HEK293T (cell line): Measurements from ENCODE around the gene MAP3K9.

Source experiments
- BHLHE40 ChIP-seq: fragments of 450-650 bp; IDR thresholded peaks from 2 replicates; pipeline ENCODE4 v1.6.1; 2016; ENCODE audit warnings: mild to moderate bottlenecking, moderate library complexity, borderline replicate concordance
- FOXM1 ChIP-seq: fragments of 450-650 bp; IDR thresholded peaks from 2 replicates; pipeline ENCODE4 v1.6.1; 2017; ENCODE audit warnings: mild to moderate bottlenecking, borderline replicate concordance
- LEF1 ChIP-seq: fragments of 450-650 bp; IDR thresholded peaks from 2 replicates; pipeline ENCODE4 v1.6.1; 2017; ENCODE audit warnings: mild to moderate bottlenecking, borderline replicate concordance
- SP1 ChIP-seq: fragments of 450-650 bp; IDR thresholded peaks from 2 replicates; pipeline ENCODE4 v1.6.1; 2017
- SUZ12 ChIP-seq: fragments of 450-650 bp; IDR thresholded peaks from 2 replicates; pipeline ENCODE4 v1.6.1; 2016; ENCODE audit warnings: mild to moderate bottlenecking
- ZNF384 ChIP-seq: fragments of 450-650 bp; IDR thresholded peaks from 2 replicates; pipeline ENCODE4 v1.6.1; 2016

DNA sequence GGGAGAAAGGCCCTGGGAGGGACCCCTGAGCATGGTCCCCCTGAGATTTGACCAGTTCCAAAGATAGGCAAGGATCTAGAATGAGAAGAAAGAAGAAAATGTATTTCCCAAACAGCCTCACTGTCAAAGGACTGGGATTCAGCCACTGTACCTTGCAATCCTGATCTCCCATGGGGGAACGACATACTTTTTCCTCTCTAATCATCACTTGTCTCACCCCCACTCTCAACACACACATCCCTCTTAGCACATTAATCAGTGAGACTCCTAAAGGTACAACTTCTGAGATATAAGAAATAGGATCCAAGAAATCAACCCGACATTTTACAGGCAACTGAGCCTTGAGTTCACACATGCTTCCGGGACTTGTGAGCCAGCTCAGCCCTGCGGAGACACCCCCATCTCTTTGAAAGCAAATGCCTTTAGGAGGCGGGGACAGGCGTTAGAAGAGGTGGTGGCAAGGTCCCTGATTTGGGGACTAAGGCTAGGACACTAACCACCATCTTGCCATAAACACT lies 1.4 kb downstream of the MAP3K9 start:
- TF ChIP-seq FOXM1, result no peak
- TF ChIP-seq SUZ12, result no peak
- no peak for TF ChIP-seq ZNF384
- TF ChIP-seq SP1, result no peak
- TF ChIP-seq BHLHE40, result no peak
- TF ChIP-seq LEF1, result no peak
